ENCODE data around the gene LGI1.

DNA sequence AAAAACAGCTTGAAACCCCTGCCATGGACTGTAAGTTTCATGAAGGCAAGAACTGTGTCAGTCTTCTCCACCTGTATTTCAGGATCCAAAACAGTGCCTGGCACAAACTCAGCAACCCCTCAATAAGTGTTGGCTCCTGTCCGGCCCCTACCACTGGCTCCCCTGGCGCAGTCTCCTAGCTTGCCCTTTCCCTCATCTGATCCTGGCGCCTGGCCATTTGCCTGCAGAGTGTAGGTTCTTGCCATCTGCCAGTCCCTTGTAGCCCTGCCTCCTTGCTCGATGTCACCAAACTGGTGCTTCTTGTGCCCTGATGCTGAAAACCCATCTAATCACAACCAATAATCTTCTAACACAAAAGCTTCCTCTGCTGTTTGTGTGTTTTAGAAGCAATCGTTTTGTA lies 60.4 kb downstream of the LGI1 start:
- TF ChIP-seq YY1 (IDR thresholded peaks at IDR 0.05; ENCODE audit: insufficient read depth, insufficient read length) (no peak), ZNF274 (IDR thresholded peaks at IDR 0.05; ENCODE audit: low read depth, low read length) (no peak), SUZ12 (IDR thresholded peaks at IDR 0.05; ENCODE audit: extremely low read depth, insufficient read depth, insufficient read length) (no peak)

All from NT2/D1 (cell line).